GM10847 (cell line): ENCODE results near the gene ANKRD34C.
A peak's percentile ranks its signal among the peaks of the same experiment; 100 is the strongest.

ENCODE experiments used
- POLR2A ChIP-seq: IDR thresholded peaks from 2 replicates; pipeline ENCODE4 v1.6.1; 2011; ENCODE audit not compliant: insufficient read length; ENCODE audit errors: extremely low read depth

ANKRD34C gene

DNA sequence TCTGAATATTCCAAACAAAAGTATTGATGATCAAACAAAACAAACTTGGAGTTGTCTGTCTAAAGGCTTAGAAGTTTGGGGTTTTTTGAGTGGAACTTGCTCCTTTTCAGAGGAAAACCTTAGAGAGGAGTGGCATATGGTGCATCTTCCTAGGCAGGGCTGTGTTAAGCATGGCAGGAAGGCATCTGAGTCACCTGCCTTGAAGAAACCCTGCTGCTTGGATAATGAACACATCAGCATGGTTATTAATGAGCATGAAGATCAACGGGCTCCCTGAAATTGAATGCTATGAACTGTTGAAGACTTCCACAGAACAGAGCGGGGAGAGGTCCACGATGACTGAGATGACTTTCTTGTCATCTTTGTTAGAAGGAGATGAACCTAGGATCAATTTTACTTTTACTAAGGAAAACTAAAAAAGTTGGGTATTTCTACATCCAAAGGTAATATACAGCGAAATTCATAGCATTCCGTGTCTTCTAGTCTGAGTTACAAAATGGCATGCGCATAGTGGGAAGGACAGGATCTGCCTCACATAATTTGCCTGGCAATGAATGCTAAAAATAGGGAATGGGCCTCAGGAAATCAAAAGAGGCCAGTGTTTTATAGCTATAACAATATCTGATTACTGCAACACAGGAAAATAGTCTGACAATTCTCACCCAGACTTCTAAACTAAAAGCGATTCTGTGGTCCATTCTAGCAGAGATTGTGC lies 16.8 kb downstream of the ANKRD34C start:
- no peak for TF ChIP-seq POLR2A

GRCh38 chr15:79299841-79300235 lies 17.3 kb downstream of the ANKRD34C start:
- no peak for TF ChIP-seq POLR2A

GRCh38 chr15:79307251-79307650 lies 24.7 kb downstream of the ANKRD34C start:
- TF ChIP-seq POLR2A, result no peak

GRCh38 chr15:79308874-79309273 lies 26.4 kb downstream of the ANKRD34C start:
- no peak for TF ChIP-seq POLR2A

- no peak for TF ChIP-seq POLR2A
Measured at GRCh38 chr15:79310612-79310984, 28.1 kb downstream of the ANKRD34C start.

- peak; percentile 81 for TF ChIP-seq POLR2A
Measured at GRCh38 chr15:79310985-79311900, 28.7 kb downstream of the ANKRD34C start, which contains the start of gene TMED3. TMED3 (plus strand) TSS chr15:79311112; CDS start chr15:79311250, 138 bp downstream.

GRCh38 chr15:79311901-79312553 lies 29.5 kb downstream of the ANKRD34C start:
- no peak for TF ChIP-seq POLR2A

DNA sequence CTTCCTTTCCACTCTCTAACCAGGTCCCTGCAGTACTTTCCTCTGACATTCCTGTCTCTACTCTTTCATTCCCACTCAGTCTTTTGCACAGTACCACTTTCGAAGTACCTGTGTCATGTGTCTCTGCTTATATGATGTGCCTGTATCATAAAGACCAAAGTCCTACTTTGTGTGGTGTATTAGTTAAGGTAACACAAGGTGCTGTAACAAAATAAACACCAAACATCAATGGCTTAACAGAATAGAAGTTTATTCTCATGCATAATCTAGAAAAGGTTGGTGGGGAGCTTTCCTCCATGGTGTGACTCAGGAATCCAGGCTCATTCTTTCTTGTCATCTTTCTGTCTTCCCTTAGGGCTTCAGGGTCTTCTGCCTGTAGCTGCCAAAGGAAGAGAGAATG lies 31.7 kb downstream of the ANKRD34C start:
- no peak for TF ChIP-seq POLR2A

GRCh38 chr15:79314811-79315210 lies 32.3 kb downstream of the ANKRD34C start:
- TF ChIP-seq POLR2A, result no peak

DNA sequence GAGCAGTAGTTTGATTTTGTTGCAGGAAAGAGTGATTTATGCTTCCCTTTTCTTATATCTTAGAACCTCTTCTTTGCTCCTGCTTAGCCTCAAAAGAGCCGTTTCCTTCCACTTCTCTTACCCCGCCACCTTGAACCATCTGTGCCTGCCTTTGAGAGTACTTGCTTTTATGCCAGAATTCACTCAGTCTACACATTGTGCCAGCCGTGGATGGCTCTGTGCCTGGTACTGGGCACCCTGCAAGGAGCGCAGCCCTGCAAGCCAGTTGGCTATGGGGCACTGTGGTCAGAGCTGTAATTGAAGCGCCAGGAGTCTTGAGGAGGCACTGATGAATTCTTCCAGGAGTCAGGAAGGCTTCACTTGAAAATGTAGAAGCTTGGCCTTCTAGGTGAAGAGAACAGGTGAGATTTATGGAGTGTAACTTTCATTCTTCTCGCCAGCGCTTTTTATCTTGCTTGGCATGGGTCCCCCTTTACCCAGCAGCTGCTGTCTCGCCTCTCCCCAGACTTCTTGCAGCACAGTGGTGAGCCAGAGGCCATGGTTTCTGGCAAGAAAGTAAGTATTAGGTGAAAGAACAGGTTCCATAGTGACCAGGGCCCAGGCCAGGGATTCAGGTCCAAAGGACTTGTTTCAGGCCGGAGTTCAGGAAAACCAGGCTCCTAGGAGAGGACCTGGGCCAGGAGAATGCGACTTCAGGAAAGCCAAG lies 33.3 kb downstream of the ANKRD34C start:
- TF ChIP-seq POLR2A, result no peak

- TF ChIP-seq POLR2A, result no peak
Measured at GRCh38 chr15:79316864-79317263, 34.3 kb downstream of the ANKRD34C start.

DNA sequence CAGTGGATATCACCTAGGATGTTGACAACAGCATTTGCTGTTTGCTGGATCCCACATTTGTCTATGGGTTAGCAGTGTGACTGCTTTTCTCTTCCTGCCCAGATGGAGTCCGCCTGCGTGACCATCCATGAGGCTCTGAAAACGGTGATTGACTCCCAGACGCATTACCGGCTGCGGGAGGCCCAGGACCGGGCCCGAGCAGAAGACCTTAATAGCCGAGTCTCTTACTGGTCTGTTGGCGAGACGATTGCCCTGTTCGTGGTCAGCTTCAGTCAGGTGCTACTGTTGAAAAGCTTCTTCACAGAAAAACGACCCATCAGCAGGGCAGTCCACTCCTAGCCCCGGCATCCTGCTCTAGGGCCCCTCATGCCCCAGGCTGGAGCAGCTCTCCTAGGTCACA lies 39.4 kb downstream of the ANKRD34C start:
- TF ChIP-seq POLR2A, result no peak

DNA sequence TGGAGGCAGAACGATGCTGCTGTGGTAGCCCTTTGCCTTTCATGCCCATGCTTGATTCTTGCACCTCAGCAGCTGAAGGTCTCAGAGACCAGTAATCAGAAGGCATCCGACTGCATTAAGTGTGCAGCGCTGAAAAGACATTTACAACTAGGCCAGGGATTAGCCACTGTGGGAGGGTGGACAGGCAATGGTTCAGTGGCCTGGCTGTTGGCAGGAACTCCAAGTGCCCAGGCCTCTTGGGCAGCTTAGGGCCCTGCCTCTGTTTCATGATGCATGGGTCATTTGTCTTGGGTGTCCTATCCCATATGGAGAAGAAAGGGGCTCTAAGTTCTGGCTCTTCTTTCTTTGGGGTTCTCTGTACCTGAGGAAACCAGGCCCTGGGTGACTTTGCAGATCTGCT lies 39.8 kb downstream of the ANKRD34C start:
- no peak for TF ChIP-seq POLR2A

- no peak for TF ChIP-seq POLR2A
Measured at GRCh38 chr15:79322945-79323344, 40.4 kb downstream of the ANKRD34C start.

GRCh38 chr15:79329171-79329611 lies 46.7 kb downstream of the ANKRD34C start:
- no peak for TF ChIP-seq POLR2A
